ENCODE results near the gene COX11.

- TF ChIP-seq CTCF (IDR thresholded peaks at IDR 0.05) (no peak), POLR2A (IDR thresholded peaks at IDR 0.05) (no peak)
Observed at GRCh38 chr17:54945671-54946070, 22.8 kb downstream of the COX11 start.
